Activated CD4-positive, alpha-beta T cell treated with anti-CD3 and anti-CD28 coated beads for 48 hours (primary cell): ENCODE measurements around the gene ACADL.
"Not testable (repeated sequence)": the region's sequence is repeated elsewhere in the genome, so short reads cannot be mapped to it uniquely, and the experiment has no call there.

Experiments used
- DNase-seq: peaks from one replicate; pipeline ENCODE4 v3.0.0-alpha.2; 2020

The ACADL gene

DNA sequence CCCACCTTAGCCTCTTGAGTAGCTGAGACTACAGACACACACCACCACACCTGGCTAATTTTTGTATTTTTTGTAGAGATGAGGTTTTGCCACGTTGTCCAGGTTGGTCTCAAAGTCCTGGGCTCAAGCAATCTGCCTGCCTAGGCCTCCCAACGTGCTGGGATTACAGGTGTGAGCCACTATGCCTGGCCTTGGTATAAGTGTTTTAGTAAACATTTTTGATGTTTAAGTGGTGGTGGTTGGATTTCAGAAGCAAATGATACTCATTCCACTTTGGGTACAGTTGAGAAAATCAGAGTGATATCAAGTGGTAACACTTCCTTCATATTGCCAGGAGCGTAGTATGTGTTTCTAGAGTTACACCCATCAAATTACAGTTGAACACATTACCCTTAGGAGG, 25.4 kb downstream of the ACADL start:
- DNase-seq: no peak

DNA sequence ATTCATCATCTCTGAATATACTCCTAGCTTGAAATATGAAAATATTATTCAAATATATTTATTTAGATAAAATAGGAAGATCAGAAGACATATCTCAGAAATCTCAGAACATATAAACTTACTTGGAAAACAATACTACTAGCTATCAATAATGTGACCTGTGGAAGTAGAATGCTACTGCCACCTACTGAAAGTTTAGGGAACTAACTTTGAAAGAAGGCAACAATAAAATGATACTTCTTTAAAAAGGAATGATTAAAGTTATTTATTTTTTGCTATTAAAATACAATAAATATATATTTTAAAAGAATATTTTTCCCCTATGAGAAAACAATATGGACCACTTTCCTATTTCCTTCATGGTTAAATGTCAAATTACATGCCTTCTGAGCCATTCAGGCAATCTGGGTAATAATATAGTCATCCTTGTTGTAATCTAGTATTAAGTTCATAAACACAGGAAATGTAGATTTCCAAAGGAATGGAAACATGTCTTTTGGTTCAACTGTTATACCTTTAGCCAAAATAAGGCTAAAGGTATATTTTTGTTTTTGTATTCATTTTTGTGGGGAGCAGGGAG, 26.0 kb downstream of the ACADL start:
- DNase-seq: no peak

GRCh38 chr2:210198326-210198725, 26.9 kb downstream of the ACADL start:
- DNase-seq: no peak

GRCh38 chr2:210197720-210198119, 27.5 kb downstream of the ACADL start:
- no peak for DNase-seq

DNA sequence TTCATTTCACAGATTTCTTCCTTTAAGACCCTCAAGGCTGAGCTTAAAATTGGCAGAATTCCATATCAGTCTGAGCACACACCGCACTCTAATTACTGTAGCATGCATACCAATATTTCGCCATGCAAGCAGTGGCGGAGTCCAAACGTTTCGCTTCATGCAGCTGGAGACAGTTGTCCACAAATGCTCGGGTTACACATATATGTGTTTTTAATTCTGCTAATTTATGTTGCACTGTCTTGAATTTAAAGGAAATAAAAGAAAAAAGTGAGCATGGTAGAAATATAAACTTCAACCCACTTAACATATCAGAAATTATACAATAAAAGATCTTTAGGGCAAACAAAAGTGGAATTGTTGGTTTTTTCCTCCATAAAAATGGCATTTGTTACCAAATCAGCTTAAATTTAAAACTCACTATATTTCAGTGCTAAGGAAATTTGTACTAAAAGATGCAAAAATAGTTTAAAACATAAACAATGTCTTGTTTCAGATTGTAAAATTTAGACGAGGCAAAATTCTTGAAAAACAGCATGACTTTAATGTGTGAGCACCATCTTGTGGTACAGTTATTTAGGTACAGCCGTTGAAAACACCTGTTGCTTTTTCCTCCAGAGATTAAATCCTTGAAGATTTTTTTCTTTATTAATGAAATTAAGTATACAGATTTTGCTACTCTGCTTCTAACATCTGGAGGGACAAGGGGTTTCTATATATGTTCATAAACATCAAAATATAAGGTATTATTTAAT, 30.0 kb downstream of the ACADL start:
- no peak for DNase-seq

- no peak for DNase-seq
Measured at GRCh38 chr2:210190345-210190744, 34.9 kb downstream of the ACADL start.

GRCh38 chr2:210189452-210190138, 35.7 kb downstream of the ACADL start:
- no peak for DNase-seq

DNA sequence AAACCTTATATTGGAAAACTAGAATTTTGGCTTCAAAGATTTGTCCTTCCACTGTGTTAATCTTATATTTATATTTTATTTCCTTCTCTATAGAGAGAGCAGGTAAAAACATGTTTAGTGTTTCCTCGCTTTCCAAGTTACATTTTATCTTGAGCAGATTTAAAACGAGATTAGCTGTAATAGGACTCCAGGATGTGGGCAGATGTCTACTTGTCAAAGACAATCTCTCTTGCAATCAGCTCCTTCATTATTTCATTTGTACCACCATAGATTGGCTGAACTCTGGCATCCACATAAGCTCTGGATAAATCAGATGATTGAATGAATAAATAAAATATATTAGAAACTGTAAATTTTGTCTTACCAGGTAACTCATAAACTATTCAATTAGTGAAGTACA, 36.5 kb downstream of the ACADL start:
- no peak for DNase-seq

- no peak for DNase-seq
Measured at GRCh38 chr2:210188190-210188589, 37.1 kb downstream of the ACADL start.

DNA sequence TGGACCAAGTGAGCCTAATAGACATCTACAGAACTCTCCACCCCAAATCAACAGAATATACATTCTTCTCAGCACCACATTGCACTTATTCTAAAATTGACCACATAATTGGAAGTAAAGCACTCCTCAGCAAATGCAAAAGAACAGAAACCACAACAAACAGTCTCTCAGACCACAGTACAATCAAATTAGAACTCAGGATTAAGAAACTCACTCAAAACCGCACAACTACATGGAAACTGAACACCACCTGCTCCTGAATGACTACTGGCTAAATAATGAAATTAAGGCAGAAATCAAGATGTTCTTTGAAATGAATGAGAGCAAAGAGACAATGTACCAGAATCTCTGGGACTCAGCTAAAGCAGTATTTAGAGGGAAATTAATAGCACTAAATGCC, 41.3 kb downstream of the ACADL start:
- DNase-seq: not testable (repeated sequence)

- peak; percentile 15 for DNase-seq
Measured at GRCh38 chr2:210181606-210182088, 43.6 kb downstream of the ACADL start.

- not testable (repeated sequence) for DNase-seq
Measured at GRCh38 chr2:210181033-210181605, 44.1 kb downstream of the ACADL start.

DNA sequence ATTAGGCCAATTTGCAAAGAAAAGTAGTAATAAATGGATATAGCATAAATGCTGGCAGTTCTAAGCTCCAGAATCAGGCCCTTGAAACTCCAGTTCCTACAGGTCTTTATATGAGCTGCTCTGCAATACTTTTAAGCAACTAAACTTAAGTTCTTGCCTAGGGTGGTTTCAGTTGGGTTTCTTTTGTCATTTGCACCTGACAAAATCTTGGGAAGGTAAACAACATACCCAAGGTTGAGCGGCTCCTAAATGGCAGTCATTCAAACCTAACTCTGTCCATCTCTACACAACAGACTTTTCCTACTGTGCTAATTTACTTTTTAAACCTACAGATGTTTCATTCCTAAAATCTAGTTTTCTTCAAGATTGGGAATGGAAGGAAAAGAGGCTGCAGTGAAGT, 44.8 kb downstream of the ACADL start:
- no peak for DNase-seq

DNA sequence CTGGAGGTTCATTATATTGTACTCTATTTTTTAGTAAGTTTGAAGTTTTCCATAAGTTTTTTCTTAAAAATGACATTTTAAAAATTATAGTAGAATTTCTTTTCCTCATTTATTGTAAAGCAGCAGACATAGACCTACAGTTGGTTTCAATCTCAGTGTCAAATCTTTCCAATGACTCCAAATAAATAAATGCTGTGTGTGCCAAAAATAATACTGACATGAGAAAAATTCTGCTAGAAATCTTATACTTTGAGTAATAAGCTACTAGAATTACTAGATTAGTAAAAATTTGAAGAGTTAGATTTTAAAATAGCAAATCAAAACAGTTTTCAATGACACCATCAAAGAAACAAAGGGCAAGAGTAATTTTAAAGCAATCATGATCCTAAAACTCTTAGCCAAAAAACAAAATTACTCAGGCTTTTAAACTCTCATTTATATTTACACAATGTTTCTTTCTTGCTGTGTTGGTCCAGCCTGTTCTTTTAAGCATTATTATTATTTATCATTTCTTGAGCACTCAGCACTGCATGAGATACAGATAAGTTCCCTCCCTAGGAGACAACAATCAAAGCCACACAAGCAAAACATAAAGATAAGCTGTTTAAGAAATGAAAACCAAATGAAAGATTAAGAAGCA, 45.8 kb downstream of the ACADL start:
- DNase-seq: no peak

DNA sequence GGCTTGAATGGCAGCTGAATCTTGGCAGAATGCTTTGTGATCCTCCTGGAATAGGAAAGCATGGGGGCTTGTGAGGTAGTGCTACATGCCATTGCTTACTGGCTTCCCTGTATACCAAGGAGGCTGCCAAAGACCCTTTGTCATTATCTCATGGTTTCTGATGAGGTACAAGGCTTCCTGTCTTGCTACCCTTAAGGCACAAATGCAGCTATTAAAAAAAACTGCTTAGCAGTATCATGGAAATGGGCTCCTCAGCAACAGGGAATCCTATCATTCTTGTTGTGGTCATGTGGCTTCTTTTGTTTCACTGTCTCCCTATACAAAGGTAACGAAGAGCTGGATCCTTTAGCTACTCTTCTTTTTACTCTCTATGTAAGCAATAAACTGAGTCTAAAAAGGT, 47.5 kb downstream of the ACADL start:
- DNase-seq: no peak

- not testable (repeated sequence) for DNase-seq
Measured at GRCh38 chr2:210177115-210177514, 48.1 kb downstream of the ACADL start.

GRCh38 chr2:210174086-210174485, 51.2 kb downstream of the ACADL start:
- no peak for DNase-seq

DNA sequence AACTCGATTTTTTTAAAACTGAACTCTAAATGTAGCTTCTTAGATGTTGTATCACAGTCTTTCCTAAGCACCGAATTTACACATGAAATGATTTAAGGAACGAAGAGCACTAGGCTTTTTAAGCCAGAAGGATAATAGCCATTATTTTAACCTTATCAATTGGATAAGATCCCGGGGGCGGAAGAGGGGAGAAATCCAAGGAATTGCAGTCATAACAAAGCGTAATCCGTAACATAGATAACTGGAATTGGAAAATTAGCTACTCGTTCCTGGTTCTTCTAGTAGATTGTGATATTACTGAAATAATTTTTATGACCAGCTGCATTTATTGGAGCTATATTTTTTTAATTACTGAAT, 53.0 kb downstream of the ACADL start:
- no peak for DNase-seq

DNA sequence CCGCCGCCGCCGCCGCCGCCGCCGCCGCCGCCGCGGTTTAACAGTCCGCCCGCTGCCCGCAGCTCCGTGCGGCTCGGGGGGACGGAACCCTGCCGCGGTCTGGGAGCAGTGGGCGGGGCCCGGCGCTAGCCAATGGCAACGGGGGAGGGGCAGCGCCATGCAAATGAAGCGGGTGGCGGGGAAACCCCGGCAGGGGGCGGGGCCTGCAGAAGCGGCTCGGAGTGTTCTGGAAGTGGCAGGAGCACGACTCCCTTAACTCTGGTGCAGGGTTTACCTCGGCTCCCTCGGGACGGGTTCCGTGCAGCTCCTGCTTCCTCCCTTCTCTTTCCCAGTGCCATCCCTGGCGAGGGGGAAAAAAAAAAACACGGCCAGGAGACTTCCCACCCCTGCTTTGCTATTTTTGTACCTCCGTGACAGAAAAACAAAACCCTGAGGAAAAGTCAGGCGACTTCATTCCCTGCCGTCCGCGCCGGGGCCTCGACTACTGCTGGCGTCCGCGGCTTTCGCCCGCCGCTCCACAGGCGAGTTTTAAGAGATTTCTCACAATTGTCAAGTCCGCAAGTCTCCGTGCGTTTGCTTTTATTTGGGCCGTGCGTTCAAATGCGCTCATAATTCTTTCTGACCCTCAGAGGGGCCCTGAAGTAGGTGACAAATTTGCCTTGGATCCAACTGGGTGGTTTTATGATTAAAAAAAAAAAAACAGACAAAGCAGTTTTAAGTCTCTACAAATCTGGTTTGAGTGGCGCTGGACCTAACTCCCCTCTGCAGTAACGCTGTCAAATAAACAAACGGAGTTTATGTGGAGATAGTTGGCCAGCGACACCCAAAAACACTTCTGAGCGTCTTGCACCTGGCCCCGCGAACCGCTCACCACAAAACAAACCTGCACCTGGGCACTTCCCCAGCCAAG, 53.7 kb downstream of the ACADL start, which contains the start of gene KANSL1L:
Gene KANSL1L, minus strand, starts transcription at position 101 of the 910 bp plus-strand sequence. CDS start 16,827 bp downstream, outside the sequence.
- DNase-seq: peak; percentile 97

DNA sequence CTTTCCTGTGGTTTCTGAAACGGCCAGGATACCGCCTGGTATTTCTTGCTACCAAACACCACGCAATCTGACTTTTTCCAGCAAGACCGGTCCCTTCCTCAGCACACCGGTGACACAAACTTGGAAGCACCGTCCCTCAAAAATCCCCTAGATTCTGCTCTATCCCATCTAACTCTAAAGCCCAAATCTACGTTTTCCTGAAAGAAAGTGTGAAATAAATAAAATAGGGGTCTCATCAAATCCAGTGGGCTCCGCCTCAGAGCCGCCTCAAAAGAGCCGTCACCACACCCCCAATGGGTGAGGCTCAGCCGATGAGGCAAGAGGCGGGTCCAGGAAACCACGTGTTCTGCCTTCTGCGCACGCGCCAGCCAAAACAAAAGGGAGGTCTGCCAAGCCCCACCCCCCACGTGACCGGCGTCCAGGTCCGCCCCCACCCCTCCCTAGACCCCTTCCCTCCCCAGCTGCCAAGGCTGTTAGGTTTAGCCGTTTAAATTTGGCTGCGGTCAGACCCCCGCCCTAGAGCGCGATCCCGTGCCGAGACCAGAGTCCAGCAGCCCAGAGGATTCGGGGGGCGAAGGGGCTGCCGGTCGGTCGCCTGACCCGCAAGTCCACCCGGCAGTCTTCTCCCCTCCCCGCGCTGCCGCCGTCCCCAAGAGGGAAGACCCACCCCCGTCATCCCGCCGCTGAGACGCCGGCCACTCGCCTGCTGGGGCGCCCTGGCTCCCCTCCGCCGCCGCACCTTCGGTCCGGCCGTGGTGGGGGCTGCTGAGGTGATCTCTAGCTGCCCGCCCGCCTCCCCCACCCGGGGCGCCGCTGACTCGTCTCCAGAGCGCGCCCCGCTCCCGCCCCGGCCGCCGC, 54.6 kb downstream of the ACADL start:
- peak; percentile 98 for DNase-seq

- no peak for DNase-seq
Measured at GRCh38 chr2:210170196-210170445, 55.1 kb downstream of the ACADL start.
